B cell (primary cell): ENCODE results near the gene ATXN1. TPM values are rescaled to one million over a fixed set of nuclear protein-coding genes. Genes with fewer than 3 reads are reported as not detected.
"Not testable (repeated sequence)": the region's sequence is repeated elsewhere in the genome, so short reads cannot be mapped to it uniquely, and the experiment has no call there.

ENCODE experiments used
- ATAC-seq: fragments of 200-7000 bp; cut with Tn5 transposase; one replicate; pipeline ENCODE4 v1.10.0; 2021; ENCODE audit warnings: low read depth, mild to moderate bottlenecking, moderate number of reproducible peaks, moderate library complexity
- CTCF ChIA-PET: fragments of 350-600 bp; sonication (Branson Sonifier 250); formaldehyde crosslinking; loops from one replicate; lab custom pipeline; 2021; ENCODE audit warnings: antibody characterized with exemption, inconsistent platforms; lab: Charles Lee
- POLR2A ChIA-PET: fragments of 350-600 bp; sonication (Branson Sonifier 250); formaldehyde crosslinking; loops from one replicate; lab custom pipeline; 2021; ENCODE audit warnings: antibody characterized with exemption; lab: Charles Lee
- DNase-seq: peaks from one replicate; pipeline ENCODE4 v3.0.0; 2013
- H2AFZ ChIP-seq: 2 replicates; pipeline ENCODE4 v1.6.1; 2012; ENCODE audit warnings: mild to moderate bottlenecking, low read depth, low read length; ENCODE audit not compliant: insufficient read depth, poor library complexity, severe bottlenecking
- H3K27ac ChIP-seq, 2 donors: 1 replicate in 1 of 2; 2 replicates in 1 of 2; pipeline ENCODE4 v1.5.1; 2012 to 2013; ENCODE audit warnings: low read length in 2 of 2, mild to moderate bottlenecking in 2 of 2, moderate library complexity in 1 of 2
- H3K27me3 ChIP-seq, 4 experiments: fragments of 200-600 bp in 1 of 4; sonication (generic) in 1 of 4; replicated peaks in 1 of 4; 1 replicate in 2 of 4; 2 replicates in 2 of 4; pipeline versions ENCODE4 v1.6.1 to v1.7.0; 2013 to 2016; ENCODE audit warnings: low read length in 3 of 4, mild to moderate bottlenecking in 2 of 4, mixed read lengths in 1 of 4, moderate library complexity in 1 of 4; ENCODE audit not compliant: insufficient read depth in 4 of 4, control insufficient read depth in 3 of 4; ENCODE audit errors: control extremely low read depth in 1 of 4
- H3K36me3 ChIP-seq, 2 experiments: replicated peaks in 1 of 2; 1 replicate in 1 of 2; 2 replicates in 1 of 2; pipeline versions ENCODE4 v1.6.1 to v1.7.1; 2013; ENCODE audit warnings: low read length in 1 of 2; ENCODE audit not compliant: insufficient read depth in 2 of 2, control insufficient read depth in 1 of 2; ENCODE audit errors: control extremely low read depth in 1 of 2, extremely low read depth in 1 of 2
- H3K4me1 ChIP-seq, 2 donors: fragments of 200-600 bp in 1 of 2; sonication (generic) in 1 of 2; 1 replicate in 1 of 2; 2 replicates in 1 of 2; pipeline versions ENCODE4 v1.5.1 to v1.6.1; 2013 to 2017; ENCODE audit warnings: low read length in 2 of 2; ENCODE audit not compliant: control insufficient read depth in 2 of 2, insufficient read depth in 2 of 2
- H3K4me2 ChIP-seq: replicated peaks from 2 replicates; pipeline ENCODE3; 2012; ENCODE audit warnings: mild to moderate bottlenecking, low read depth, low read length; ENCODE audit not compliant: poor library complexity, severe bottlenecking
- H3K4me3 ChIP-seq, 5 experiments: fragments of 200-600 bp in 1 of 5; sonication (generic) in 1 of 5; 1 replicate in 3 of 5; 2 replicates in 2 of 5; pipeline versions ENCODE4 v1.5.1 to v1.7.0; 2011 to 2016; ENCODE audit warnings: low read length in 4 of 5, mild to moderate bottlenecking in 4 of 5, low read depth in 2 of 5, control low read depth in 1 of 5, moderate library complexity in 1 of 5; ENCODE audit not compliant: insufficient read depth in 1 of 5; ENCODE audit errors: control extremely low read depth in 1 of 5, extremely low read depth in 1 of 5
- H3K79me2 ChIP-seq: fragments of 200-600 bp; sonication (generic); one replicate; pipeline ENCODE4 v1.6.0; 2016; ENCODE audit warnings: low read length; ENCODE audit not compliant: control insufficient read depth, insufficient read depth
- H3K9ac ChIP-seq: fragments of 200-600 bp; sonication (generic); 2 replicates; pipeline ENCODE4 v1.6.1; 2017; ENCODE audit warnings: mild to moderate bottlenecking, low read length, moderate library complexity
- H3K9me3 ChIP-seq, 3 donors: one replicate each; pipeline versions ENCODE4 v1.6.1 to v1.7.1; 2013; ENCODE audit warnings: low read length in 2 of 3; ENCODE audit not compliant: control insufficient read depth in 2 of 3, insufficient read depth in 1 of 3; ENCODE audit errors: control extremely low read depth in 1 of 3
- H4K20me1 ChIP-seq: 2 replicates; pipeline ENCODE4 v1.6.0; 2012; ENCODE audit warnings: mild to moderate bottlenecking, low read length; ENCODE audit not compliant: insufficient read depth, control insufficient read depth, poor library complexity, severe bottlenecking
- H3K27ac Mint-ChIP-seq: one replicate; pipeline ENCODE4 v1.8.0; 2021; ENCODE audit warnings: mixed read lengths
- H3K27me3 Mint-ChIP-seq: one replicate; pipeline ENCODE4 v1.8.0; 2021; ENCODE audit warnings: mixed read lengths
- H3K4me1 Mint-ChIP-seq: one replicate; pipeline ENCODE4 v1.8.0; 2021; ENCODE audit warnings: mixed read lengths
- H3K4me3 Mint-ChIP-seq: one replicate; pipeline ENCODE4 v1.8.0; 2021; ENCODE audit warnings: mixed read lengths
- H3K9me3 Mint-ChIP-seq: one replicate; pipeline ENCODE4 v1.8.0; 2022; ENCODE audit warnings: mixed read lengths; ENCODE audit not compliant: insufficient read depth
- EZH2 ChIP-seq: IDR thresholded peaks from 2 replicates; pipeline ENCODE4 v1.6.1; 2012; ENCODE audit warnings: borderline replicate concordance, low read depth, mild to moderate bottlenecking, moderate library complexity, low read length; ENCODE audit not compliant: insufficient read depth, poor library complexity, severe bottlenecking
- WGBS: methylation state at CpG from one replicate; pipeline ENCODE4 v1.1.5; 2013; ENCODE audit warnings: missing lambda C conversion rate; ENCODE audit not compliant: insufficient coverage; 5-methylcytosine and 5-hydroxymethylcytosine counted together
- intact Hi-C: fragments of 100-400 bp; cut with micrococcal nuclease; formaldehyde crosslinking; loops from one replicate; pipeline ENCODE4 v1.10.0; 2022
- polyA plus RNA-seq: library from polyadenylated mRNA; depleted of rRNA; stranded (reverse); fragments of >200 nt; gene quantifications from 2 replicates; pipeline ENCODE4 v1.2.3, GENCODE V29; 2012
- total RNA-seq, 2 donors: library from RNA; stranded (reverse); fragments of 120-200 nt in 1 of 2; gene quantifications; 1 replicate in 1 of 2; 2 replicates in 1 of 2; pipeline versions ENCODE4 v1.2.3 to v1.2.4, GENCODE V29; 2013 to 2022
- TF ChIP-seq, protein P1 (sequence below): fragments of 200-600 bp; IDR thresholded peaks from one replicate; pipeline ENCODE4 v1.8.0; 2022; ENCODE audit warnings: antibody characterized with exemption, mild to moderate bottlenecking

Gene ATXN1
- total and polyA plus RNA-seq, 2 donors (not counting 1 experiment from before 2014, with no cell fraction given), result 5.7 to 63.8 TPM

- Mint-ChIP-seq H3K9me3 (no peaks in the 10 kb centered on the region), H3K4me1 (no peaks in the 10 kb centered on the region), H3K27ac (no peak overlapping the region), H3K4me3 (no peak overlapping the region), H3K27me3 (no peaks in the 10 kb centered on the region)
- H3K27ac ChIP-seq, result no peak overlapping the region
- no peaks in the 10 kb centered on the region for H3K36me3 ChIP-seq
- ChIA-PET POLR2A (no interaction called here), CTCF (interaction anchor here (1.3 kb wide), 1 partner anchor 69 kb away, joined by 3 read pairs; no protein-coding TSS in a partner anchor)
- ATAC-seq (no peak), DNase-seq (no peak)
- no peak overlapping the region for H3K4me3 ChIP-seq
- H3K9ac ChIP-seq, result no peak overlapping the region
- no peaks in the 10 kb centered on the region for H3K27me3 ChIP-seq
- H3K4me2 ChIP-seq, result no peak overlapping the region
- TF ChIP-seq, protein P1, sequence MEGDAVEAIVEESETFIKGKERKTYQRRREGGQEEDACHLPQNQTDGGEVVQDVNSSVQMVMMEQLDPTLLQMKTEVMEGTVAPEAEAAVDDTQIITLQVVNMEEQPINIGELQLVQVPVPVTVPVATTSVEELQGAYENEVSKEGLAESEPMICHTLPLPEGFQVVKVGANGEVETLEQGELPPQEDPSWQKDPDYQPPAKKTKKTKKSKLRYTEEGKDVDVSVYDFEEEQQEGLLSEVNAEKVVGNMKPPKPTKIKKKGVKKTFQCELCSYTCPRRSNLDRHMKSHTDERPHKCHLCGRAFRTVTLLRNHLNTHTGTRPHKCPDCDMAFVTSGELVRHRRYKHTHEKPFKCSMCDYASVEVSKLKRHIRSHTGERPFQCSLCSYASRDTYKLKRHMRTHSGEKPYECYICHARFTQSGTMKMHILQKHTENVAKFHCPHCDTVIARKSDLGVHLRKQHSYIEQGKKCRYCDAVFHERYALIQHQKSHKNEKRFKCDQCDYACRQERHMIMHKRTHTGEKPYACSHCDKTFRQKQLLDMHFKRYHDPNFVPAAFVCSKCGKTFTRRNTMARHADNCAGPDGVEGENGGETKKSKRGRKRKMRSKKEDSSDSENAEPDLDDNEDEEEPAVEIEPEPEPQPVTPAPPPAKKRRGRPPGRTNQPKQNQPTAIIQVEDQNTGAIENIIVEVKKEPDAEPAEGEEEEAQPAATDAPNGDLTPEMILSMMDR, result no peak
- no peak for TF ChIP-seq EZH2
- H3K4me1 ChIP-seq, result no peaks in the 10 kb centered on the region
- H4K20me1 ChIP-seq, result no peaks in the 10 kb centered on the region
- intact Hi-C loops, result no loop called here
- H3K9me3 ChIP-seq, result no peaks in the 10 kb centered on the region
- no peaks in the 10 kb centered on the region for H3K79me2 ChIP-seq
- WGBS, result no CpG with 5 or more reads among the region's 5 CpGs
- no peak overlapping the region for H2AFZ ChIP-seq
Observed at GRCh38 chr6:16386057-16386456, 375.2 kb downstream of the ATXN1 start.

- Histone ChIP-seq H3K27ac (no peak overlapping the region), H3K36me3 (no peaks in the 10 kb centered on the region), H3K4me2 (no peak overlapping the region), H4K20me1 (no peaks in the 10 kb centered on the region), H2AFZ (no peak overlapping the region), H3K4me1 (peaks cover 0 to 11% of the 10 kb centered on the region in 2 donors), H3K9ac (no peak overlapping the region), H3K9me3 (no peaks in the 10 kb centered on the region), H3K27me3 (no peaks in the 10 kb centered on the region), H3K79me2 (no peaks in the 10 kb centered on the region), H3K4me3 (no peak overlapping the region)
- no peak for ATAC-seq
- ChIA-PET POLR2A (no interaction called here), CTCF (no interaction called here)
- DNase-seq, result no peak
- H3K9me3 Mint-ChIP-seq, result no peaks in the 10 kb centered on the region
- 100% methylated on average over 3 of the region's 5 CpGs for WGBS
- H3K27me3 Mint-ChIP-seq, result no peaks in the 10 kb centered on the region
- TF ChIP-seq, protein P1, result no peak
- no peak for TF ChIP-seq EZH2
- peaks cover 12% of the 10 kb centered on the region for H3K4me1 Mint-ChIP-seq
- intact Hi-C loops, result no loop called here
- no peak overlapping the region for H3K4me3 Mint-ChIP-seq
- no peak overlapping the region for H3K27ac Mint-ChIP-seq
Observed at GRCh38 chr6:16383607-16384206, 377.6 kb downstream of the ATXN1 start.

DNA sequence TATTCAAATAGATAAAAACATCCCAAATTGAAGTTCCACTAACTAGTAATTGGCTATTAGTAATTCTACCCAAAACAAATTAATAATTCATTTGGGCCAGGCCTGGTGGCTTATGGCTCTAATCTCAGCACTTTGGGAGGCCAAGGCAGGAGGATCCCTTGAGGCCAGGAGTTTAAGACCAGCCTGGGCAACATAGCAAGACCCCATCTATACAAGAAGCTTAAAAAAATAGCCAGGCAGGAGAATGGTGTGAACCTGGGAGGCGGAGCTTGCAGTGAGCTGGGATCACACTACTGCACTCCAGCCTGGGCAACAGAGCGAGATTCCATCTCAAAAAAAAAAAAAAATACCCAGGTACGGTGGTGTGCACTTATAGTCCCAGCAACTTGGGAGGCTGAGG is 379.3 kb downstream of the ATXN1 start:
- CTCF ChIA-PET, intact Hi-C loops, H3K27me3 ChIP-seq, DNase-seq, H3K27ac Mint-ChIP-seq, H3K9me3 Mint-ChIP-seq, H3K4me3 ChIP-seq, H3K27me3 Mint-ChIP-seq, H3K36me3 ChIP-seq, POLR2A ChIA-PET, ATAC-seq, H3K79me2 ChIP-seq, H3K9me3 ChIP-seq, H3K27ac ChIP-seq, H3K4me2 ChIP-seq, H3K4me3 Mint-ChIP-seq, H3K9ac ChIP-seq, H2AFZ ChIP-seq, H4K20me1 ChIP-seq: not testable (repeated sequence)
- WGBS, result 100% methylated on average over 2 of the region's 3 CpGs
- H3K4me1 Mint-ChIP-seq, result peaks cover 20% of the 10 kb centered on the region
- peaks cover 0 to 11% of the 10 kb centered on the region in 2 donors for H3K4me1 ChIP-seq
